Measurements from ENCODE around the gene HAND2.

The HAND2 gene

GRCh38 chr4:173535957-173536356 lies 5.9 kb upstream of the HAND2 start:
- no peak for DNase-seq

- DNase-seq, result no peak
These were observed 5.3 kb upstream of the HAND2 start for GRCh38 chr4:173535165-173535902.

- no peak for DNase-seq
These were observed 4.4 kb upstream of the HAND2 start for GRCh38 chr4:173534434-173534833.

GRCh38 chr4:173532725-173533511 lies 2.9 kb upstream of the HAND2 start:
- DNase-seq, result no peak

- no peak for DNase-seq
These were observed 1.3 kb upstream of the HAND2 start for GRCh38 chr4:173531086-173531965.

GRCh38 chr4:173530326-173531085 lies 477 bp upstream of the HAND2 start:
- DNase-seq, result no peak

GRCh38 chr4:173528378-173529321 lies 1.4 kb downstream of the HAND2 start:
- no peak for DNase-seq

GRCh38 chr4:173527103-173527891 lies 2.7 kb downstream of the HAND2 start:
- DNase-seq, result no peak

GRCh38 chr4:173526724-173527102 lies 3.3 kb downstream of the HAND2 start:
- DNase-seq, result no peak

GRCh38 chr4:173526027-173526482 lies 4.0 kb downstream of the HAND2 start:
- DNase-seq, result no peak

- DNase-seq, result no peak
These were observed 4.7 kb downstream of the HAND2 start for GRCh38 chr4:173525118-173526011.

GRCh38 chr4:173524218-173525117 lies 5.6 kb downstream of the HAND2 start:
- no peak for DNase-seq

- no peak for DNase-seq
These were observed 7.1 kb downstream of the HAND2 start for GRCh38 chr4:173522951-173523395.

- peak; percentile 17 for DNase-seq
These were observed 7.7 kb downstream of the HAND2 start for GRCh38 chr4:173522160-173522950.

GRCh38 chr4:173521467-173522159 lies 8.4 kb downstream of the HAND2 start:
- DNase-seq, result no peak

GRCh38 chr4:173520921-173521466 lies 9.0 kb downstream of the HAND2 start:
- no peak for DNase-seq
